K562 (cell line): ENCODE results near the gene SZT2. TPM values are rescaled to one million over a fixed set of nuclear protein-coding genes. Genes with fewer than 3 reads are reported as not detected.

Experiments used
- ATAC-seq: fragments of 200-7000 bp; cut with Tn5 transposase; 3 replicates; pipeline ENCODE4 v1.9.1; 2020; ENCODE audit warnings: moderate library complexity
- BruUV-seq: library from RNA; stranded (reverse); fragments of 400-500 nt; replicated peaks from 2 replicates; lab custom pipeline; 2021; lab: Mats Ljungman, UMichigan
- CTCF ChIA-PET: fragments of 300-600 bp; formaldehyde crosslinking; extraction: SDS; loops from one replicate; lab custom pipeline; 2021; ENCODE audit warnings: low intra/inter-chr PET ratio; lab: Yijun Ruan, JAX
- POLR2A ChIA-PET: fragments of 300-600, 350-650 bp; sonication (Branson Sonifier 250); formaldehyde crosslinking; extraction: SDS; loops from one replicate; lab custom pipeline; 2021; ENCODE audit warnings: antibody characterized with exemption, inconsistent platforms; lab: Yijun Ruan, JAX
- DNase-seq, 4 experiments: peaks; one replicate each; pipeline versions ENCODE4 v3.0.0 to v3.0.0-alpha.2; 2011 to 2018; ENCODE audit warnings: low spot score in 3 of 4, mixed read lengths in 3 of 4; ENCODE audit errors: extremely low read depth in 1 of 4
- FAIRE-seq: peaks from 2 replicates; lab custom pipeline; 2011; peaks lifted over from hg19 to GRCh38; lab: Jason Lieb, UNC
- H2AFZ ChIP-seq: 2 replicates; pipeline ENCODE4 v1.6.0; 2011; ENCODE audit warnings: low read depth, low read length, control low read depth, inconsistent platforms
- H3K27ac ChIP-seq: fragments of 200-600 bp; 3 replicates; pipeline ENCODE4 v1.8.0; 2011; ENCODE audit warnings: low read depth, mild to moderate bottlenecking, control low read depth, inconsistent platforms, low read length, moderate library complexity, mixed read lengths; ENCODE audit errors: extremely low read depth
- H3K27me3 ChIP-seq, 2 experiments: fragments of 300-600 bp in 1 of 2; 2 replicates in 1 of 2; 3 replicates in 1 of 2; pipeline versions ENCODE4 v1.6.0 to v1.8.0; 2011; ENCODE audit warnings: inconsistent platforms in 2 of 2, low read length in 2 of 2, mild to moderate bottlenecking in 1 of 2, mixed read lengths in 1 of 2, moderate library complexity in 1 of 2; ENCODE audit not compliant: control insufficient read depth in 2 of 2, insufficient read depth in 2 of 2
- H3K36me3 ChIP-seq: fragments of 300-600 bp; 3 replicates; pipeline ENCODE4 v1.8.0; 2011; ENCODE audit warnings: mild to moderate bottlenecking, low read length, inconsistent platforms; ENCODE audit not compliant: control insufficient read depth, insufficient read depth
- H3K4me1 ChIP-seq, 2 experiments: fragments of 200-600 bp in 1 of 2; replicated peaks in 1 of 2; 2 replicates in 1 of 2; 3 replicates in 1 of 2; pipeline versions ENCODE4 v1.5.1 to v1.8.0; 2011; ENCODE audit warnings: inconsistent platforms in 2 of 2, low read length in 2 of 2, mild to moderate bottlenecking in 1 of 2, mixed read lengths in 1 of 2, moderate library complexity in 1 of 2; ENCODE audit not compliant: control insufficient read depth in 2 of 2, insufficient read depth in 2 of 2
- H3K4me2 ChIP-seq: 2 replicates; pipeline ENCODE4 v1.6.1; 2011; ENCODE audit warnings: low read length, control low read depth, inconsistent platforms, mixed read lengths; ENCODE audit not compliant: insufficient read depth
- H3K4me3 ChIP-seq: fragments of 200-600 bp; sonication (generic), shearing (Covaris generic); 2 replicates; pipeline ENCODE4 v1.5.1; 2016; ENCODE audit warnings: control low read depth, inconsistent platforms
- H3K79me2 ChIP-seq: fragments of 200-600 bp; 3 replicates; pipeline ENCODE4 v1.8.0; 2011; ENCODE audit warnings: low read length, inconsistent platforms; ENCODE audit not compliant: control insufficient read depth, insufficient read depth
- H3K9ac ChIP-seq, 2 experiments: 2 replicates each; pipeline versions ENCODE4 v1.6.0 to v1.6.1; 2011; ENCODE audit warnings: low read depth in 2 of 2, low read length in 2 of 2, control low read depth in 1 of 2, inconsistent platforms in 1 of 2, mild to moderate bottlenecking in 1 of 2, mixed read lengths in 1 of 2; ENCODE audit not compliant: insufficient read depth in 1 of 2
- H3K9me1 ChIP-seq: one replicate; pipeline ENCODE4 v1.6.0; 2011; ENCODE audit warnings: inconsistent platforms, mild to moderate bottlenecking, low read length, moderate library complexity; ENCODE audit not compliant: control insufficient read depth, insufficient read depth
- H3K9me3 ChIP-seq: replicated peaks from 2 replicates; pipeline ENCODE4 v1.5.1; 2011; ENCODE audit warnings: low read depth, low read length, inconsistent platforms; ENCODE audit not compliant: control insufficient read depth, insufficient read depth
- H4K20me1 ChIP-seq: replicated peaks from 2 replicates; pipeline ENCODE4 v1.6.1; 2011; ENCODE audit warnings: low read length, inconsistent platforms, mixed read lengths; ENCODE audit not compliant: control insufficient read depth, insufficient read depth
- ELK3 ChIP-seq: fragments of 450-650 bp; formaldehyde crosslinking; IDR thresholded peaks from 2 replicates; pipeline ENCODE4 v1.4.0; 2020; ENCODE audit warnings: mild to moderate bottlenecking
- NCOR1 ChIP-seq: fragments of 450-650 bp; IDR thresholded peaks from 2 replicates; pipeline ENCODE4 v1.6.1; 2016; ENCODE audit warnings: mild to moderate bottlenecking, moderate library complexity
- PHB ChIP-seq: fragments of 250-450 bp; sonication (Bioruptor Pico); IDR thresholded peaks from 2 replicates; pipeline ENCODE4 v1.5.0; 2021
- ZBTB5 ChIP-seq: fragments of 450-650 bp; IDR thresholded peaks from 2 replicates; pipeline ENCODE4 v1.6.1; 2017; ENCODE audit warnings: antibody characterized with exemption
- ZNF512 ChIP-seq: IDR thresholded peaks from 2 replicates; pipeline ENCODE4 v1.6.1; 2016; ENCODE audit warnings: missing genetic modification characterization, missing compliant biosample characterization
- WGBS: fragments of 100-300 bp; shearing (Covaris generic); methylation state at CpG from one replicate; pipeline ENCODE4 v1.1.6; 2016; ENCODE audit warnings: low coverage, mixed read lengths; ENCODE audit not compliant: insufficient coverage; ENCODE audit errors: missing lambda C conversion rate; 5-methylcytosine and 5-hydroxymethylcytosine counted together
- in situ Hi-C: fragments of 300-500 bp; cut with MboI; formaldehyde crosslinking; loops from 4 replicates; pipeline ENCODE4 v1.15.0; 2018; ENCODE audit warnings: inconsistent platforms, mixed read lengths
- intact Hi-C: fragments of 100-400 bp; cut with micrococcal nuclease; formaldehyde crosslinking; loops from 2 replicates; pipeline ENCODE4 v1.14.2; 2022
- polyA plus RNA-seq, 8 experiments: library from polyadenylated mRNA; depleted of rRNA in 4 of 8; stranded (reverse) in 5 of 8; unstranded in 3 of 8; fragments of >200 nt; fragmentation: Nextera tagmentation in 2 of 8; fragmentation: Illumina TruSeq in 1 of 8; extraction: Ambion mirVana in 2 of 8; extraction: Trizol in 1 of 8; gene quantifications; 2 replicates each; pipeline versions ENCODE4 v1.2.1 to v1.2.3, GENCODE V29; 2011 to 2014; ENCODE audit warnings: inconsistent platforms in 1 of 8, missing spikeins in 1 of 8
- total RNA-seq, 7 experiments: library from RNA; depleted of rRNA in 6 of 7; stranded (reverse); fragments of >200 nt in 6 of 7; fragmentation: Illumina TruSeq in 2 of 7; extraction: Trizol in 2 of 7; gene quantifications; 2 replicates each; pipeline versions ENCODE4 v1.2.1 to v1.2.3, GENCODE V29; 2011 to 2021; ENCODE audit warnings: low replicate concordance in 1 of 7

Gene SZT2
- total and polyA plus RNA-seq, 9 of the 15 experiments (the other 6 are each of a cell fraction or from before 2014, with no cell fraction given) = 0.88 to 31.0 (median 12.8) TPM

GRCh38 chr1:43438006-43438405, 48.3 kb downstream of the SZT2 start:
- intact Hi-C loops (no loop called here), in situ Hi-C loops (no loop called here)
- CTCF ChIA-PET = no interaction called here
- no TSS peak for BruUV-seq
- peaks cover 31% of the 10 kb centered on the region; the same call in 2 of the 3 replicates for H3K36me3 ChIP-seq
- WGBS = 46% methylated on average over 3 of the region's 3 CpGs
- ATAC-seq = no peak
- H3K79me2 ChIP-seq = no peaks in the 10 kb centered on the region
- H3K4me2 ChIP-seq = no peak overlapping the region
- H3K9me1 ChIP-seq = no peaks in the 10 kb centered on the region
- no peaks in the 10 kb centered on the region for H3K27me3 ChIP-seq
- no peak for DNase-seq
- no peaks in the 10 kb centered on the region for H3K9me3 ChIP-seq
- H3K4me1 ChIP-seq = no peaks in the 10 kb centered on the region
- no peak overlapping the region for H2AFZ ChIP-seq
- no peak overlapping the region for H3K27ac ChIP-seq
- no peaks in the 10 kb centered on the region for H4K20me1 ChIP-seq
- TF ChIP-seq ZBTB5 (no peak), NCOR1 (no peak), ELK3 (CRISPR knock-in tag) (no peak), ZNF512 (tag) (no peak), PHB (CRISPR knock-in tag) (no peak)
- POLR2A ChIA-PET = interaction anchor here (1.1 to 1.3 kb wide), 2 partner anchors 14 to 23 kb away, joined by 3 to 5 read pairs; no protein-coding TSS in a partner anchor
- H3K9ac ChIP-seq = no peak overlapping the region
- no peak for FAIRE-seq
- no peak overlapping the region for H3K4me3 ChIP-seq
